Uterus (tissue), 2 donors: ENCODE data around the gene MOB2.

Experiments
- POLR2A ChIP-seq, 2 donors: fragments of 450-650 bp; IDR thresholded peaks; one replicate each; pipeline ENCODE4 v1.6.1; 2016; ENCODE audit warnings: antibody characterized with exemption in 2 of 2, mild to moderate bottlenecking in 1 of 2, moderate library complexity in 1 of 2
- TF ChIP-seq, protein P1 (sequence below), 4 experiments: fragments of 200-600 bp in 2 of 4; fragments of 450-650 bp in 2 of 4; sonication (generic) in 2 of 4; IDR thresholded peaks; one replicate each; pipeline ENCODE4 v1.5.1; 2016 to 2019; ENCODE audit warnings: antibody characterized with exemption in 4 of 4, mild to moderate bottlenecking in 2 of 4, moderate library complexity in 1 of 4

- TF ChIP-seq, protein P1, sequence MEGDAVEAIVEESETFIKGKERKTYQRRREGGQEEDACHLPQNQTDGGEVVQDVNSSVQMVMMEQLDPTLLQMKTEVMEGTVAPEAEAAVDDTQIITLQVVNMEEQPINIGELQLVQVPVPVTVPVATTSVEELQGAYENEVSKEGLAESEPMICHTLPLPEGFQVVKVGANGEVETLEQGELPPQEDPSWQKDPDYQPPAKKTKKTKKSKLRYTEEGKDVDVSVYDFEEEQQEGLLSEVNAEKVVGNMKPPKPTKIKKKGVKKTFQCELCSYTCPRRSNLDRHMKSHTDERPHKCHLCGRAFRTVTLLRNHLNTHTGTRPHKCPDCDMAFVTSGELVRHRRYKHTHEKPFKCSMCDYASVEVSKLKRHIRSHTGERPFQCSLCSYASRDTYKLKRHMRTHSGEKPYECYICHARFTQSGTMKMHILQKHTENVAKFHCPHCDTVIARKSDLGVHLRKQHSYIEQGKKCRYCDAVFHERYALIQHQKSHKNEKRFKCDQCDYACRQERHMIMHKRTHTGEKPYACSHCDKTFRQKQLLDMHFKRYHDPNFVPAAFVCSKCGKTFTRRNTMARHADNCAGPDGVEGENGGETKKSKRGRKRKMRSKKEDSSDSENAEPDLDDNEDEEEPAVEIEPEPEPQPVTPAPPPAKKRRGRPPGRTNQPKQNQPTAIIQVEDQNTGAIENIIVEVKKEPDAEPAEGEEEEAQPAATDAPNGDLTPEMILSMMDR (IDR thresholded peaks at IDR 0.05): no peak
- TF ChIP-seq POLR2A (IDR thresholded peaks at IDR 0.05): no peak
Measured at GRCh38 chr11:1457856-1458255, 28.7 kb downstream of the MOB2 start.
